HepG2 (cell line): Measurements from ENCODE around the gene RIPK1. TPM values are rescaled to one million over a fixed set of nuclear protein-coding genes. Genes with fewer than 3 reads are reported as not detected.

Source experiments
- BHLHE40 ChIP-seq: IDR thresholded peaks from 2 replicates; pipeline ENCODE4 v1.6.1; 2011; ENCODE audit warnings: low read length, improper control_type of control experiment
- BRCA1 ChIP-seq: sonication (generic); formaldehyde crosslinking; IDR thresholded peaks from 2 replicates; pipeline ENCODE4 v1.4.0; 2020; ENCODE audit warnings: missing genetic modification reagents
- DNMT3B ChIP-seq: conservative IDR thresholded peaks from 2 replicates; pipeline ENCODE4 v1.6.1; 2016; ENCODE audit warnings: missing biosample characterization, control low read depth
- HINFP ChIP-seq: sonication (generic); formaldehyde crosslinking; IDR thresholded peaks from 2 replicates; pipeline ENCODE4 v1.4.0; 2020; ENCODE audit warnings: low read depth, mild to moderate bottlenecking, missing genetic modification reagents
- HNRNPH1 ChIP-seq: fragments of 200-400 bp; formaldehyde crosslinking; optimal IDR thresholded peaks from 2 replicates; pipeline ENCODE3; 2017; ENCODE audit warnings: mild to moderate bottlenecking, low read depth, low read length
- MIXL1 ChIP-seq: IDR thresholded peaks from 2 replicates; pipeline ENCODE4 v1.6.1; 2016
- MTF1 ChIP-seq: sonication (generic); formaldehyde crosslinking; IDR thresholded peaks from 2 replicates; pipeline ENCODE4 v1.5.0; 2020; ENCODE audit warnings: missing genetic modification reagents
- MZF1 ChIP-seq: sonication (generic); formaldehyde crosslinking; IDR thresholded peaks from 2 replicates; pipeline ENCODE4 v1.8.1; 2023; ENCODE audit warnings: mild to moderate bottlenecking, missing genetic modification reagents, borderline replicate concordance
- NR2F2 ChIP-seq: IDR thresholded peaks from 2 replicates; pipeline ENCODE4 v1.6.1; 2012; ENCODE audit warnings: low read depth, inconsistent platforms, borderline replicate concordance
- PBX3 ChIP-seq: sonication (generic); formaldehyde crosslinking; IDR thresholded peaks from 2 replicates; pipeline ENCODE4 v1.8.1; 2023; ENCODE audit warnings: missing genetic modification reagents, inconsistent platforms, borderline replicate concordance
- PRDM4 ChIP-seq: sonication (generic); formaldehyde crosslinking; IDR thresholded peaks from 2 replicates; pipeline ENCODE4 v1.9.0; 2021; ENCODE audit warnings: missing genetic modification reagents, borderline replicate concordance
- RXRB ChIP-seq: IDR thresholded peaks from 2 replicates; pipeline ENCODE4 v1.6.1; 2016; ENCODE audit warnings: borderline replicate concordance, missing genetic modification reagents, missing compliant biosample characterization
- U2AF2 ChIP-seq: fragments of 200-400 bp; formaldehyde crosslinking; IDR thresholded peaks from 2 replicates; pipeline ENCODE4 v1.6.1; 2017; ENCODE audit warnings: low read depth, mild to moderate bottlenecking, low read length
- ZMYM2 ChIP-seq: sonication (generic); formaldehyde crosslinking; IDR thresholded peaks from 2 replicates; pipeline ENCODE4 v1.8.0; 2022; ENCODE audit warnings: mild to moderate bottlenecking, missing genetic modification reagents
- ZNF251 ChIP-seq: sonication (generic); formaldehyde crosslinking; IDR thresholded peaks from 2 replicates; pipeline ENCODE4 v1.9.0; 2021; ENCODE audit warnings: mild to moderate bottlenecking, missing genetic modification reagents
- ZNF556 ChIP-seq: sonication (generic); formaldehyde crosslinking; IDR thresholded peaks from 2 replicates; pipeline ENCODE4 v1.4.0; 2020; ENCODE audit warnings: mild to moderate bottlenecking, missing genetic modification reagents, borderline replicate concordance
- ZNF709 ChIP-seq: sonication (generic); formaldehyde crosslinking; IDR thresholded peaks from 2 replicates; pipeline ENCODE4 v1.5.0; 2020; ENCODE audit warnings: mild to moderate bottlenecking, missing genetic modification reagents
- ZNF792 ChIP-seq: IDR thresholded peaks from 2 replicates; pipeline ENCODE4 v1.6.1; 2016
- ZSCAN25 ChIP-seq: sonication (generic); formaldehyde crosslinking; IDR thresholded peaks from 2 replicates; pipeline ENCODE4 v1.8.0; 2022; ENCODE audit warnings: mild to moderate bottlenecking, missing genetic modification reagents
- polyA plus RNA-seq, 8 experiments: library from polyadenylated mRNA; depleted of rRNA in 3 of 8; stranded (reverse) in 7 of 8; unstranded in 1 of 8; fragments of >200 nt; fragmentation: Illumina TruSeq in 4 of 8; extraction: Trizol in 4 of 8; gene quantifications; 2 replicates each; pipeline versions ENCODE4 v1.2.1 to v1.2.3, GENCODE V29; 2011 to 2016; ENCODE audit warnings: low read depth in 4 of 8, missing spikeins in 1 of 8, mixed read lengths in 1 of 8; ENCODE audit not compliant: insufficient read depth in 1 of 8
- total RNA-seq, 5 experiments: library from RNA; depleted of rRNA; stranded (reverse); fragments of >200 nt; fragmentation: Illumina TruSeq; extraction: Trizol; gene quantifications; 2 replicates each; pipeline ENCODE4 v1.2.3, GENCODE V29; 2016; ENCODE audit warnings: low read depth in 1 of 5
- TF ChIP-seq, protein P1 (sequence below): sonication (generic); formaldehyde crosslinking; IDR thresholded peaks from 2 replicates; pipeline ENCODE4 v1.8.1; 2023; ENCODE audit warnings: mild to moderate bottlenecking, missing genetic modification reagents, borderline replicate concordance
- TF ChIP-seq, protein P2 (sequence below): IDR thresholded peaks from 2 replicates; pipeline ENCODE4 v1.6.1; 2016; ENCODE audit warnings: mild to moderate bottlenecking, missing biosample characterization, missing genetic modification reagents
- TF ChIP-seq, protein P3 (sequence below): sonication (generic); formaldehyde crosslinking; IDR thresholded peaks from 2 replicates; pipeline ENCODE4 v1.4.0; 2020; ENCODE audit warnings: mild to moderate bottlenecking, missing genetic modification reagents

RIPK1 gene
- total and polyA plus RNA-seq, 2 of the 13 experiments (the other 11 are each of a cell fraction or from before 2014, with no cell fraction given), result 9.0 to 10.3 TPM

DNA sequence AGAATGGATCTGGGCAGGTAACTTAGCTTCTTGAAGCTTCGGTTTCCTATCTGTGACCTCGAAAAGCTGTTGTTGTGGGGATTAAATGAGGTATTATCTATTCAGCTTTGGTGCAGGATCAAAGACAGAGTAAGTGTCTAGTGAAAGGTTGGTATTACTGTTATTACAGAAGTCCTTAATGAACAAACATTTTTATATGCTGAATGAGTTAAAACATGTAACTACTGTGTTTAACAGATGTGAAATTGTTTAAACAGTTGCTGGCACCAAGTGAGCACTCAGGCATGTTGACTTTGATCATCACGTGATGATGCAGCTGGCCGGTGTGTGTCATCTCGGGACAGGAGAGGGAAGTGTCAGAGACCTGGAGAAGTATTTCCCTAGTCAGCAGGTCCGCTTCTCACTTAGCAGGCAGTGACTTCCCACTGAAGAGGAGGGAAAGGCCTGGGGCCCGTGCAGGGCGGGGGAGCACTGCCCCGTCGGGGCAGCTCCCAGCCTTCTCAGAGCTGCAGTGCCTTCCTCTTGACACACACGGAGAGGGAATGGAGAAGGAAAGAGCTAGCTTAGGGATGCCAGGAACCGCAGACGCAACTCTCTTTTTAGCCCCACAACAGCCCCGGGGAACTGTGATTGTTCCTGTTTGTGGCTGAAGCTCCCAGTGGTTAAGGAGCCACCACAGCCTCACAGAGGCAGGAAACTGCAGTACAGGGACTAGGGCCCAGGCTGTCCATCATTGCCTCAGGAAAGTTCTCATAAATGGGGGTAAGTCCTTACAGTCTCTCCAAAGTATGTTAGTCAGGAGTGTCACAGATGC lies 71.0 kb downstream of the RIPK1 start (continued):
- TF ChIP-seq ZSCAN25 (CRISPR knock-in tag) (no peak), PRDM4 (CRISPR knock-in tag) (no peak), ZNF251 (CRISPR knock-in tag) (no peak), U2AF2 (no peak), DNMT3B (CRISPR knock-in tag) (peak; percentile 86; the same call in 1 of the 2 replicates), ZNF792 (CRISPR knock-in tag) (peak; percentile 85), MTF1 (CRISPR knock-in tag) (no peak), RXRB (CRISPR knock-in tag) (peak; percentile 99), MIXL1 (CRISPR knock-in tag) (peak; percentile 79; the same call in 1 of the 2 replicates), ZNF709 (no peak), ZNF556 (CRISPR knock-in tag) (peak; percentile 86; the same call in 1 of the 2 replicates), BHLHE40 (peak; percentile 99), PBX3 (CRISPR knock-in tag) (no peak), ZMYM2 (CRISPR knock-in tag) (no peak), HINFP (CRISPR knock-in tag) (peak; percentile 96), BRCA1 (CRISPR knock-in tag) (no peak), MZF1 (CRISPR knock-in tag) (no peak), HNRNPH1 (no peak), NR2F2 (peak; percentile 8; the same call in 1 of the 2 replicates)
- TF ChIP-seq, protein P1, sequence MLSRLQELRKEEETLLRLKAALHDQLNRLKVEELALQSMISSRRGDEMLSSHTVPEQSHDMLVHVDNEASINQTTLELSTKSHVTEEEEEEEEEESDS (CRISPR knock-in tag), result 0 out of 2 replicates have a peak, but pooled peaks have one; percentile 28
- TF ChIP-seq, protein P2, sequence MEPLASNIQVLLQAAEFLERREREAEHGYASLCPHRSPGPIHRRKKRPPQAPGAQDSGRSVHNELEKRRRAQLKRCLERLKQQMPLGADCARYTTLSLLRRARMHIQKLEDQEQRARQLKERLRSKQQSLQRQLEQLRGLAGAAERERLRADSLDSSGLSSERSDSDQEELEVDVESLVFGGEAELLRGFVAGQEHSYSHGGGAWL (CRISPR knock-in tag), result no peak
- TF ChIP-seq, protein P3, sequence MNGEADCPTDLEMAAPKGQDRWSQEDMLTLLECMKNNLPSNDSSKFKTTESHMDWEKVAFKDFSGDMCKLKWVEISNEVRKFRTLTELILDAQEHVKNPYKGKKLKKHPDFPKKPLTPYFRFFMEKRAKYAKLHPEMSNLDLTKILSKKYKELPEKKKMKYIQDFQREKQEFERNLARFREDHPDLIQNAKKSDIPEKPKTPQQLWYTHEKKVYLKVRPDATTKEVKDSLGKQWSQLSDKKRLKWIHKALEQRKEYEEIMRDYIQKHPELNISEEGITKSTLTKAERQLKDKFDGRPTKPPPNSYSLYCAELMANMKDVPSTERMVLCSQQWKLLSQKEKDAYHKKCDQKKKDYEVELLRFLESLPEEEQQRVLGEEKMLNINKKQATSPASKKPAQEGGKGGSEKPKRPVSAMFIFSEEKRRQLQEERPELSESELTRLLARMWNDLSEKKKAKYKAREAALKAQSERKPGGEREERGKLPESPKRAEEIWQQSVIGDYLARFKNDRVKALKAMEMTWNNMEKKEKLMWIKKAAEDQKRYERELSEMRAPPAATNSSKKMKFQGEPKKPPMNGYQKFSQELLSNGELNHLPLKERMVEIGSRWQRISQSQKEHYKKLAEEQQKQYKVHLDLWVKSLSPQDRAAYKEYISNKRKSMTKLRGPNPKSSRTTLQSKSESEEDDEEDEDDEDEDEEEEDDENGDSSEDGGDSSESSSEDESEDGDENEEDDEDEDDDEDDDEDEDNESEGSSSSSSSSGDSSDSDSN (CRISPR knock-in tag), result no peak
